Measurements from ENCODE around the gene TMEM263. TPM values are rescaled to one million over a fixed set of nuclear protein-coding genes. Genes with fewer than 3 reads are reported as not detected.

TMEM263 gene
- total and polyA plus RNA-seq, 2 of the 8 experiments (the other 6 are each of a cell fraction or from before 2014, with no cell fraction given), result 2.9 to 12.3 TPM

GRCh38 chr12:106981788-106982187, 26.1 kb downstream of the TMEM263 start:
- H4K20me1 ChIP-seq (replicated peaks in 1 of 2; ENCODE audit: control insufficient read depth in 1 of 2, insufficient read depth in 2 of 2, low read length in 2 of 2), result no peaks in the 10 kb centered on the region
- H2BK12ac ChIP-seq (ENCODE audit: low read depth, low read length), result no peak overlapping the region
- H3K18ac ChIP-seq (ENCODE audit: extremely low read depth, low read length), result no peak overlapping the region
- H3K27me3 ChIP-seq (replicated peaks in 1 of 4; ENCODE audit: control insufficient read depth in 3 of 4, extremely low read depth in 1 of 4, insufficient read depth in 3 of 4, low read length in 3 of 4), result no peaks in the 10 kb centered on the region; a peak in 1 of 7 replicates
- no peak overlapping the region for H3K23ac ChIP-seq (ENCODE audit: insufficient read length)
- TF ChIP-seq SP4 (IDR thresholded peaks at IDR 0.05; ENCODE audit: low read length) (no peak), HDAC2 (IDR thresholded peaks at IDR 0.05; ENCODE audit: borderline replicate concordance in 1 of 2, low read depth in 2 of 2, low read length in 2 of 2) (no peak), KDM1A (IDR thresholded peaks at IDR 0.05; ENCODE audit: borderline replicate concordance, low read length) (no peak), SRF (IDR thresholded peaks at IDR 0.05; ENCODE audit: low read depth, low read length) (no peak), ATF2 (IDR thresholded peaks at IDR 0.05; ENCODE audit: low read length) (no peak), USF2 (IDR thresholded peaks at IDR 0.05; ENCODE audit: low read length) (no peak), CREB1 (IDR thresholded peaks at IDR 0.05) (no peak), SUZ12 (IDR thresholded peaks at IDR 0.05; ENCODE audit: low read length) (no peak), CEBPB (IDR thresholded peaks at IDR 0.05; ENCODE audit: low read depth, low read length) (no peak), NRF1 (IDR thresholded peaks at IDR 0.05; ENCODE audit: low read depth, low read length) (no peak), MAX (IDR thresholded peaks at IDR 0.05) (no peak)
- no peak overlapping the region for H2BK20ac ChIP-seq (ENCODE audit: low read length)
- FAIRE-seq, result no peak
- 83% methylated on average over 3 of the region's 3 CpGs; no CpG with 5 or more reads in 1 of the 2 experiments for WGBS, 2 experiments (ENCODE audit: extremely low coverage in 1 of 2, insufficient coverage in 1 of 2, insufficient read length in 1 of 2, insufficient replicate concordance in 2 of 2, low coverage in 1 of 2, low lambda C conversion rate in 2 of 2, missing lambda C conversion rate in 1 of 2)
- H4K91ac ChIP-seq (replicated peaks; ENCODE audit: insufficient read length, low read length), result no peak overlapping the region
- H4K5ac ChIP-seq (ENCODE audit: insufficient read length, low read depth, low read length), result no peak overlapping the region
- H3K79me2 ChIP-seq (ENCODE audit: control insufficient read depth in 1 of 2, insufficient read depth in 2 of 2, low read length in 2 of 2), result no peaks in the 10 kb centered on the region
- no peak overlapping the region for H3K14ac ChIP-seq (ENCODE audit: insufficient read length)
- H2BK120ac ChIP-seq (replicated peaks; ENCODE audit: low read depth, low read length), result no peak overlapping the region
- no peak for DNase-seq (ENCODE audit: low read depth in 1 of 2, low spot score in 2 of 2)
- H3K36me3 ChIP-seq (ENCODE audit: control insufficient read depth in 2 of 4, insufficient read depth in 4 of 4, low read length in 3 of 4), result peaks cover 0 to 4% (median 0%) of the 10 kb centered on the region in 4 experiments; a peak in 2 of 8 replicates
- no peak overlapping the region for H2AK5ac ChIP-seq (ENCODE audit: low read depth, low read length)
- H2BK5ac ChIP-seq (ENCODE audit: low read depth, low read length), result no peak overlapping the region
- H3K23me2 ChIP-seq (ENCODE audit: low read depth, low read length), result peaks cover 4% of the 10 kb centered on the region; the same call in 1 of the 2 replicates
- no peak overlapping the region for H2BK15ac ChIP-seq (ENCODE audit: low read length)
- H3K4me1 ChIP-seq (replicated peaks in 1 of 4; ENCODE audit: control insufficient read depth in 3 of 4, insufficient read depth in 4 of 4, low read length in 3 of 4), result peaks cover 0 to 5% (median 1%) of the 10 kb centered on the region in 4 experiments; a peak in 2 of 7 replicates
- ChIA-PET CTCF (ENCODE audit: partially characterized antibody) (no interaction called here), POLR2A (ENCODE audit: partially characterized antibody) (no interaction called here)
- no peak overlapping the region for H3K27ac ChIP-seq (ENCODE audit: low read depth, low read length)
- H3K9me3 ChIP-seq (ENCODE audit: insufficient read depth in 2 of 2, low read depth in 1 of 2, low read length in 1 of 2), result no peaks in the 10 kb centered on the region
- no peaks in the 10 kb centered on the region for H3K79me1 ChIP-seq (ENCODE audit: low read depth, low read length)
- H3K56ac ChIP-seq (replicated peaks; ENCODE audit: insufficient read length, low read depth, low read length), result no peak overlapping the region
- H3K4me2 ChIP-seq (ENCODE audit: insufficient read depth in 1 of 2, low read depth in 2 of 2, low read length in 2 of 2), result no peak overlapping the region
- H3K4ac ChIP-seq (replicated peaks; ENCODE audit: insufficient read length, low read depth, low read length), result no peak overlapping the region
- no peak overlapping the region; a peak in 1 of 7 replicates for H3K9ac ChIP-seq (replicated peaks in 1 of 4; ENCODE audit: extremely low read depth in 1 of 4, low read depth in 3 of 4, low read length in 3 of 4)
- H2AFZ ChIP-seq (ENCODE audit: low read length), result no peak overlapping the region
- no peak overlapping the region for H3K4me3 ChIP-seq (ENCODE audit: extremely low read depth in 1 of 4, insufficient read depth in 2 of 4, low read depth in 3 of 4, low read length in 4 of 4)
- H4K8ac ChIP-seq (ENCODE audit: extremely low read depth, insufficient read depth, low read length), result no peak overlapping the region

All from H1 (cell line).